H9 (cell line): Measurements from ENCODE around the gene PHLDA1. TPM values are rescaled to one million over a fixed set of nuclear protein-coding genes. Genes with fewer than 3 reads are reported as not detected.

Source experiments
- DNase-seq: peaks from one replicate; pipeline ENCODE4 v3.0.0-alpha.2; 2017
- H2AFZ ChIP-seq: one replicate; pipeline ENCODE4 v1.6.1; 2013; ENCODE audit warnings: mild to moderate bottlenecking, low read length, control low read depth, moderate library complexity
- H2AK5ac ChIP-seq: 2 replicates; pipeline ENCODE4 v1.6.1; 2013; ENCODE audit warnings: low read length, control low read depth, mixed read lengths; ENCODE audit not compliant: insufficient read length
- H2BK120ac ChIP-seq: one replicate; pipeline ENCODE4 v1.6.1; 2013; ENCODE audit warnings: low read depth, mild to moderate bottlenecking, low read length, control low read depth, inconsistent platforms; ENCODE audit not compliant: poor library complexity, severe bottlenecking
- H2BK12ac ChIP-seq: 2 replicates; pipeline ENCODE4 v1.6.1; 2013; ENCODE audit warnings: low read length, control low read depth, mixed read lengths, low read depth; ENCODE audit not compliant: insufficient read length
- H2BK15ac ChIP-seq: 2 replicates; pipeline ENCODE4 v1.6.1; 2013; ENCODE audit warnings: low read depth, low read length, control low read depth
- H2BK20ac ChIP-seq: one replicate; pipeline ENCODE4 v1.6.1; 2013; ENCODE audit warnings: low read depth, mild to moderate bottlenecking, low read length, control low read depth, inconsistent platforms; ENCODE audit not compliant: poor library complexity, severe bottlenecking
- H2BK5ac ChIP-seq: 2 replicates; pipeline ENCODE4 v1.6.1; 2013; ENCODE audit warnings: low read length, control low read depth, mixed read lengths; ENCODE audit not compliant: insufficient read length
- H3K14ac ChIP-seq: 2 replicates; pipeline ENCODE4 v1.6.1; 2013; ENCODE audit warnings: low read length, control low read depth; ENCODE audit not compliant: insufficient read depth
- H3K18ac ChIP-seq: 2 replicates; pipeline ENCODE4 v1.6.1; 2013; ENCODE audit warnings: low read depth, mild to moderate bottlenecking, mixed read lengths, low read length, control low read depth; ENCODE audit not compliant: insufficient read length
- H3K23ac ChIP-seq: 2 replicates; pipeline ENCODE4 v1.6.1; 2013; ENCODE audit warnings: low read length, control low read depth, mixed read lengths, low read depth; ENCODE audit not compliant: insufficient read length
- H3K23me2 ChIP-seq: 2 replicates; pipeline ENCODE4 v1.6.1; 2013; ENCODE audit warnings: low read depth, mild to moderate bottlenecking, mixed read lengths, low read length, control low read depth; ENCODE audit not compliant: insufficient read length, poor library complexity, severe bottlenecking
- H3K27ac ChIP-seq: 2 replicates; pipeline ENCODE4 v1.5.1; 2013; ENCODE audit warnings: low read length, control low read depth, mixed read lengths, low read depth; ENCODE audit not compliant: insufficient read length
- H3K27me3 ChIP-seq: 2 replicates; pipeline ENCODE4 v1.6.1; 2013; ENCODE audit warnings: low read length, control low read depth, inconsistent platforms; ENCODE audit not compliant: insufficient read depth
- H3K4ac ChIP-seq: 2 replicates; pipeline ENCODE4 v1.6.1; 2013; ENCODE audit warnings: low read depth, mild to moderate bottlenecking, control low read depth, inconsistent platforms, low read length, moderate library complexity
- H3K4me1 ChIP-seq: 2 replicates; pipeline ENCODE4 v1.6.1; 2013; ENCODE audit warnings: low read length, control low read depth, inconsistent platforms; ENCODE audit not compliant: insufficient read depth
- H3K4me2 ChIP-seq: 2 replicates; pipeline ENCODE4 v1.6.1; 2013; ENCODE audit warnings: low read length, control low read depth, mixed read lengths; ENCODE audit not compliant: insufficient read length, insufficient read depth
- H3K56ac ChIP-seq: 2 replicates; pipeline ENCODE4 v1.6.1; 2013; ENCODE audit warnings: low read depth, mild to moderate bottlenecking, mixed read lengths, low read length, control low read depth; ENCODE audit not compliant: insufficient read length
- H3K79me1 ChIP-seq: 2 replicates; pipeline ENCODE4 v1.6.1; 2013; ENCODE audit warnings: low read depth, mild to moderate bottlenecking, moderate library complexity, low read length, control low read depth, inconsistent platforms; ENCODE audit not compliant: insufficient read depth, poor library complexity, severe bottlenecking
- H3K79me2 ChIP-seq: 2 replicates; pipeline ENCODE4 v1.6.1; 2013; ENCODE audit warnings: low read length, control low read depth, inconsistent platforms; ENCODE audit not compliant: insufficient read depth
- H3K9ac ChIP-seq: 2 replicates; pipeline ENCODE4 v1.6.1; 2013; ENCODE audit warnings: low read length, control low read depth, mixed read lengths; ENCODE audit not compliant: insufficient read length; ENCODE audit errors: extremely low read depth
- H3K9me3 ChIP-seq: one replicate; pipeline ENCODE4 v1.6.1; 2013; ENCODE audit warnings: low read depth, low read length, inconsistent platforms; ENCODE audit not compliant: control insufficient read depth
- H3T11ph ChIP-seq: one replicate; pipeline ENCODE4 v1.6.1; 2013; ENCODE audit warnings: mild to moderate bottlenecking, low read length, control low read depth, inconsistent platforms
- H4K20me1 ChIP-seq: one replicate; pipeline ENCODE4 v1.6.1; 2013; ENCODE audit not compliant: control insufficient read depth, insufficient read length, insufficient read depth
- H4K5ac ChIP-seq: 2 replicates; pipeline ENCODE4 v1.6.1; 2013; ENCODE audit warnings: low read depth, mild to moderate bottlenecking, mixed read lengths, low read length, control low read depth; ENCODE audit not compliant: insufficient read length
- H4K8ac ChIP-seq: replicated peaks from 2 replicates; pipeline ENCODE4 v1.6.1; 2013; ENCODE audit warnings: low read length, control low read depth, mixed read lengths, low read depth; ENCODE audit not compliant: insufficient read length
- H4K91ac ChIP-seq: 2 replicates; pipeline ENCODE4 v1.6.1; 2013; ENCODE audit warnings: low read depth, mild to moderate bottlenecking, moderate library complexity, mixed read lengths, low read length, control low read depth; ENCODE audit not compliant: insufficient read length
- H3K27ac Mint-ChIP-seq, 3 experiments: 2 replicates in 2 of 3; 3 replicates in 1 of 3; pipeline ENCODE4 v1.8.0; 2020 to 2021; ENCODE audit warnings: mixed read lengths in 3 of 3, mild to moderate bottlenecking in 1 of 3, moderate library complexity in 1 of 3
- H3K27me3 Mint-ChIP-seq: 2 replicates; pipeline ENCODE4 v1.8.0; 2021; ENCODE audit warnings: low read depth, mild to moderate bottlenecking, moderate library complexity, mixed read lengths
- H3K36me3 Mint-ChIP-seq, 3 experiments: 2 replicates in 2 of 3; 3 replicates in 1 of 3; pipeline ENCODE4 v1.8.0; 2020 to 2021; ENCODE audit warnings: low read depth in 3 of 3, mixed read lengths in 3 of 3; ENCODE audit not compliant: insufficient read depth in 1 of 3
- H3K4me1 Mint-ChIP-seq, 2 experiments: 2 replicates each; pipeline ENCODE4 v1.8.0; 2020; ENCODE audit warnings: mixed read lengths in 2 of 2
- H3K4me3 Mint-ChIP-seq, 2 experiments: 2 replicates in 1 of 2; 3 replicates in 1 of 2; pipeline ENCODE4 v1.8.0; 2020 to 2021; ENCODE audit warnings: mild to moderate bottlenecking in 2 of 2, mixed read lengths in 2 of 2, moderate library complexity in 1 of 2
- H3K9me3 Mint-ChIP-seq, 2 experiments: 2 replicates in 1 of 2; 3 replicates in 1 of 2; pipeline ENCODE4 v1.8.0; 2020; ENCODE audit warnings: mild to moderate bottlenecking in 2 of 2, mixed read lengths in 2 of 2, moderate library complexity in 1 of 2
- WGBS: extraction: QIAGEN DNeasy Blood & Tissue Kit; methylation state at CpG from one replicate; pipeline ENCODE4 v1.1.7; 2013; ENCODE audit warnings: missing lambda C conversion rate, low lambda C conversion rate, mixed read lengths; ENCODE audit not compliant: insufficient read length; ENCODE audit errors: extremely low coverage; 5-methylcytosine and 5-hydroxymethylcytosine counted together
- total RNA-seq: library from RNA; stranded (reverse); gene quantifications from 2 replicates; pipeline ENCODE4 v1.2.1, GENCODE V29; 2021
- TF ChIP-seq, protein P1 (sequence below): fragments of 200-600 bp; sonication (generic); conservative IDR thresholded peaks from 3 replicates; pipeline ENCODE4 v1.8.0; 2021; ENCODE audit warnings: antibody characterized with exemption, mild to moderate bottlenecking

The PHLDA1 gene
- total RNA-seq, 1 experiment from 2014 or later = 106 TPM

DNA sequence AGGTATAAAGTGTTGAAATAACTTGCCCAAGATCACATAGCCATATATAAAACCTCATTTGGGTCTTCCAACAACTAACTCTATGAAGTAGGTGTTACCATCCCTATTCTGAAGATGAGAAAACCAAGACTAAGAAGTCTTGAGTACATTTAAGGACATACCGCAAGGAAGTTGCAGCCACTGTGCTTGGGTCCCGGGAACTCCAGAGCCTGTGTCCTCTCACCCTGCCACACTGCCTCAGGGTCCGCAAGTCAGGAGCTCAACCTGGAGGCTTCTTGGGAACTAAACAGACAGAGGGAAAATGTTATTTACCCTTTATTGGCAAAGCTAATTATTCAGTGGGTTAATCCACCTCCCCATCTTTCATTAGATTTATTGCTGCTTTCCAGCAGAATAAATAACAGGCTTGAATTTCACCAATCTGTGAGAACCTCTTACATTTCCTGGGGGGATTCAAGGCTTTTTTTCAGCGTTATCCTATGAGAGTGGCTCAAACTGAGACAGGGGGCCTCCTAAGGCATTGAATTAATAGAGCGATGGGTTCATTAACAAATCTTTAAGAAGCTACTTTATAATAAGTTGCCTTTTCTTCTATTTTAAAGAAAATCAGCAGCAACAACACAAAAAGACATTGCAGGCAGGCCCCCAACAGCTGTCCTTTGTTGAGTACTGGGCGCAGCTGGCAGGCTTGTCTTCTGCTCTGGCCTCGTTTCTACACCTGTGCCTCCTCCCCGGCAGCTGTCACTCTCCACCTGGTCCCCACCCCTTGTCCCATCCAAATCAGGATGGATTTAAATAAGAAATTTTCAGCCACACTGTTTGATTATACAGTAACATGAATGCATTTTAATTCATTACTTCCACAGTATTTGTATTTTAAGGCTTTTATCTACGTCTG lies 25.3 kb downstream of the PHLDA1 start:
- no peak overlapping the region for H2BK5ac ChIP-seq
- Mint-ChIP-seq H3K9me3 (peaks cover 10 to 14% of the 10 kb centered on the region in 2 experiments), H3K4me3 (no peak overlapping the region), H3K36me3 (peaks cover 11 to 18% (median 11%) of the 10 kb centered on the region in 3 experiments), H3K27ac (peak overlapping the region in 2 of 3 experiments; percentile 24 to 27; a peak in 3 of 7 replicates), H3K27me3 (no peaks in the 10 kb centered on the region), H3K4me1 (peaks cover 39 to 42% of the 10 kb centered on the region in 2 experiments)
- no peaks in the 10 kb centered on the region for H3K79me1 ChIP-seq
- TF ChIP-seq, protein P1, sequence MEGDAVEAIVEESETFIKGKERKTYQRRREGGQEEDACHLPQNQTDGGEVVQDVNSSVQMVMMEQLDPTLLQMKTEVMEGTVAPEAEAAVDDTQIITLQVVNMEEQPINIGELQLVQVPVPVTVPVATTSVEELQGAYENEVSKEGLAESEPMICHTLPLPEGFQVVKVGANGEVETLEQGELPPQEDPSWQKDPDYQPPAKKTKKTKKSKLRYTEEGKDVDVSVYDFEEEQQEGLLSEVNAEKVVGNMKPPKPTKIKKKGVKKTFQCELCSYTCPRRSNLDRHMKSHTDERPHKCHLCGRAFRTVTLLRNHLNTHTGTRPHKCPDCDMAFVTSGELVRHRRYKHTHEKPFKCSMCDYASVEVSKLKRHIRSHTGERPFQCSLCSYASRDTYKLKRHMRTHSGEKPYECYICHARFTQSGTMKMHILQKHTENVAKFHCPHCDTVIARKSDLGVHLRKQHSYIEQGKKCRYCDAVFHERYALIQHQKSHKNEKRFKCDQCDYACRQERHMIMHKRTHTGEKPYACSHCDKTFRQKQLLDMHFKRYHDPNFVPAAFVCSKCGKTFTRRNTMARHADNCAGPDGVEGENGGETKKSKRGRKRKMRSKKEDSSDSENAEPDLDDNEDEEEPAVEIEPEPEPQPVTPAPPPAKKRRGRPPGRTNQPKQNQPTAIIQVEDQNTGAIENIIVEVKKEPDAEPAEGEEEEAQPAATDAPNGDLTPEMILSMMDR = no peak
- no peak for DNase-seq
- no peak overlapping the region for H3T11ph ChIP-seq
- no peak overlapping the region for H3K23ac ChIP-seq
- no peak overlapping the region for H2BK120ac ChIP-seq
- no peaks in the 10 kb centered on the region for H4K20me1 ChIP-seq
- H4K5ac ChIP-seq = no peak overlapping the region
- H3K9me3 ChIP-seq = no peaks in the 10 kb centered on the region
- WGBS = no CpG with 5 or more reads among the region's 9 CpGs
- H3K56ac ChIP-seq = no peak overlapping the region
- no peaks in the 10 kb centered on the region for H3K27me3 ChIP-seq
- no peak overlapping the region for H2BK15ac ChIP-seq
- H4K91ac ChIP-seq = no peak overlapping the region
- peaks cover 5% of the 10 kb centered on the region; the same call in 1 of the 2 replicates for H3K4me1 ChIP-seq
- H3K18ac ChIP-seq = no peak overlapping the region
- no peak overlapping the region for H3K27ac ChIP-seq
- no peak overlapping the region for H4K8ac ChIP-seq
- no peak overlapping the region for H3K4ac ChIP-seq
- no peak overlapping the region for H2AK5ac ChIP-seq
- no peak overlapping the region for H3K4me2 ChIP-seq
- no peak overlapping the region for H2BK12ac ChIP-seq
- no peaks in the 10 kb centered on the region for H3K23me2 ChIP-seq
- no peak overlapping the region for H2AFZ ChIP-seq
- no peak overlapping the region for H3K9ac ChIP-seq
- no peak overlapping the region for H3K14ac ChIP-seq
- no peaks in the 10 kb centered on the region for H3K79me2 ChIP-seq
- H2BK20ac ChIP-seq = no peak overlapping the region
